SK-N-SH (cell line): Measurements from ENCODE around the gene SPDL1. TPM values are rescaled to one million over a fixed set of nuclear protein-coding genes. Genes with fewer than 3 reads are reported as not detected.

Experiments used
- CTCF ChIA-PET: fragments of 300-600, 350-600 bp; formaldehyde crosslinking; extraction: SDS; loops from one replicate; lab custom pipeline; 2021; lab: Yijun Ruan, JAX
- POLR2A ChIA-PET: fragments of 350-600 bp; sonication (Branson Sonifier 250); formaldehyde crosslinking; extraction: SDS; loops from one replicate; lab custom pipeline; 2020; ENCODE audit warnings: antibody characterized with exemption, inconsistent platforms; lab: Yijun Ruan, JAX
- DNase-seq: peaks from one replicate; pipeline ENCODE4 v3.0.0; 2012
- H2AFZ ChIP-seq: fragments of 200-600 bp; sonication (generic); 2 replicates; pipeline ENCODE4 v1.8.1; 2016; ENCODE audit warnings: antibody characterized with exemption, mild to moderate bottlenecking, low read depth
- H3F3A ChIP-seq: fragments of 200-600 bp; sonication (generic); replicated peaks from 2 replicates; pipeline ENCODE3; 2016; ENCODE audit warnings: antibody characterized with exemption, mild to moderate bottlenecking; ENCODE audit not compliant: insufficient read depth
- H3K27ac ChIP-seq, 2 experiments: fragments of 200-500 bp in 1 of 2; fragments of 200-600 bp in 1 of 2; sonication (Bioruptor generic) in 1 of 2; sonication (generic), shearing (Covaris generic) in 1 of 2; 2 replicates each; pipeline versions ENCODE4 v1.5.1 to v1.6.1; 2014 to 2016; ENCODE audit warnings: low read depth in 2 of 2, inconsistent platforms in 1 of 2, low read length in 1 of 2, mild to moderate bottlenecking in 1 of 2, mixed read lengths in 1 of 2
- H3K27me3 ChIP-seq: fragments of 200-600 bp; sonication (generic), shearing (Covaris generic); 2 replicates; pipeline ENCODE4 v1.6.1; 2016; ENCODE audit warnings: mixed run types; ENCODE audit not compliant: insufficient read depth
- H3K36me3 ChIP-seq, 2 experiments: fragments of 200-500 bp in 1 of 2; fragments of 200-600 bp in 1 of 2; sonication (Bioruptor generic) in 1 of 2; sonication (generic) in 1 of 2; replicated peaks in 1 of 2; 2 replicates each; pipeline versions ENCODE3 to v1.5.1; 2014 to 2016; ENCODE audit warnings: low read length in 1 of 2, mild to moderate bottlenecking in 1 of 2; ENCODE audit not compliant: insufficient read depth in 2 of 2, control insufficient read depth in 1 of 2
- H3K4me1 ChIP-seq, 2 experiments: fragments of 200-500 bp in 1 of 2; fragments of 200-600 bp in 1 of 2; sonication (Bioruptor generic) in 1 of 2; sonication (generic), shearing (Covaris generic) in 1 of 2; 2 replicates each; pipeline versions ENCODE4 v1.5.1 to v1.6.1; 2014 to 2016; ENCODE audit warnings: low read depth in 1 of 2, low read length in 1 of 2, mixed run types in 1 of 2; ENCODE audit not compliant: insufficient read depth in 2 of 2, control insufficient read depth in 1 of 2
- H3K4me2 ChIP-seq: fragments of 200-600 bp; sonication (generic), shearing (Covaris generic); 2 replicates; pipeline ENCODE4 v1.6.1; 2017; ENCODE audit warnings: mixed run types
- H3K4me3 ChIP-seq, 2 experiments: fragments of 200-500 bp in 1 of 2; fragments of 200-600 bp in 1 of 2; sonication (Bioruptor generic) in 1 of 2; sonication (generic), shearing (Covaris generic) in 1 of 2; 2 replicates each; pipeline versions ENCODE4 v1.5.1 to v1.8.1; 2014 to 2016; ENCODE audit warnings: low read depth in 2 of 2, inconsistent platforms in 1 of 2, low read length in 1 of 2, mild to moderate bottlenecking in 1 of 2, mixed read lengths in 1 of 2, moderate library complexity in 1 of 2
- H3K79me2 ChIP-seq: fragments of 200-600 bp; sonication (generic); 2 replicates; pipeline ENCODE4 v1.8.1; 2017; ENCODE audit warnings: mild to moderate bottlenecking; ENCODE audit not compliant: insufficient read depth
- H3K9ac ChIP-seq: fragments of 200-600 bp; sonication (generic); 2 replicates; pipeline ENCODE4 v1.6.1; 2017; ENCODE audit warnings: mixed run types
- H3K9me2 ChIP-seq: fragments of 200-600 bp; sonication (generic); 2 replicates; pipeline ENCODE4 v1.6.1; 2017; ENCODE audit warnings: mixed run types
- H3K9me3 ChIP-seq: fragments of 200-600 bp; sonication (generic); 2 replicates; pipeline ENCODE4 v1.6.1; 2017; ENCODE audit warnings: mixed run types, mild to moderate bottlenecking, moderate library complexity
- H4K20me1 ChIP-seq: fragments of 200-600 bp; sonication (generic); 2 replicates; pipeline ENCODE4 v1.6.1; 2017; ENCODE audit warnings: mild to moderate bottlenecking, mixed run types; ENCODE audit not compliant: insufficient read depth
- FOXM1 ChIP-seq: IDR thresholded peaks from 2 replicates; pipeline ENCODE4 v1.4.0; 2012; ENCODE audit warnings: low read depth, mild to moderate bottlenecking
- GATA2 ChIP-seq: sonication (generic); formaldehyde crosslinking; IDR thresholded peaks from 2 replicates; pipeline ENCODE4 v1.5.0; 2020; ENCODE audit warnings: mild to moderate bottlenecking, missing genetic modification reagents
- JUND ChIP-seq: IDR thresholded peaks from 2 replicates; pipeline ENCODE4 v1.4.0; 2012
- MEF2A ChIP-seq: IDR thresholded peaks from 2 replicates; pipeline ENCODE4 v1.4.0; 2012; ENCODE audit warnings: low read depth, borderline replicate concordance
- MXI1 ChIP-seq: IDR thresholded peaks from 2 replicates; pipeline ENCODE4 v1.6.1; 2012; ENCODE audit warnings: mild to moderate bottlenecking, low read depth, low read length, improper control_type of control experiment
- POLR2AphosphoS5 ChIP-seq: IDR thresholded peaks from 2 replicates; pipeline ENCODE4 v1.6.1; 2012; ENCODE audit warnings: low read depth, low read length
- RCOR1 ChIP-seq: fragments of 150-350 bp; IDR thresholded peaks from 2 replicates; pipeline ENCODE4 v1.6.1; 2017; ENCODE audit warnings: antibody characterized with exemption, low read length
- SIN3A ChIP-seq: IDR thresholded peaks from 2 replicates; pipeline ENCODE4 v1.6.1; 2012; ENCODE audit warnings: low read depth, mild to moderate bottlenecking, low read length, moderate library complexity, borderline replicate concordance
- SMC3 ChIP-seq: IDR thresholded peaks from 2 replicates; pipeline ENCODE4 v1.6.1; 2012; ENCODE audit warnings: low read depth, low read length, improper control_type of control experiment
- TAF1 ChIP-seq: IDR thresholded peaks from 2 replicates; pipeline ENCODE4 v1.6.1; 2012; ENCODE audit warnings: low read depth, mild to moderate bottlenecking, low read length, moderate library complexity, borderline replicate concordance
- TCF12 ChIP-seq: IDR thresholded peaks from 2 replicates; pipeline ENCODE4 v1.4.0; 2012
- TEAD4 ChIP-seq: IDR thresholded peaks from 2 replicates; pipeline ENCODE4 v1.4.0; 2012; ENCODE audit warnings: mild to moderate bottlenecking, borderline replicate concordance; ENCODE audit not compliant: insufficient read depth
- WGBS: methylation state at CpG from one replicate; pipeline ENCODE4 v1.1.6; 2017; ENCODE audit warnings: low lambda C conversion rate; 5-methylcytosine and 5-hydroxymethylcytosine counted together
- polyA plus RNA-seq, 3 experiments: library from polyadenylated mRNA; depleted of rRNA; stranded (reverse); fragments of >200 nt; gene quantifications; 2 replicates each; pipeline ENCODE4 v1.2.3, GENCODE V29; 2012
- TF ChIP-seq, protein P1 (sequence below): IDR thresholded peaks from 2 replicates; pipeline ENCODE4 v1.4.0; 2012; ENCODE audit warnings: low read depth, borderline replicate concordance
- TF ChIP-seq, protein P2 (sequence below): fragments of 150-350 bp; IDR thresholded peaks from 2 replicates; pipeline ENCODE4 v1.6.1; 2017; ENCODE audit warnings: antibody characterized with exemption, low read length, low read depth, borderline replicate concordance
- TF ChIP-seq, protein P3 (sequence below): fragments of 150-350 bp; IDR thresholded peaks from 2 replicates; pipeline ENCODE4 v1.6.1; 2016; ENCODE audit warnings: mild to moderate bottlenecking, low read depth, low read length
- TF ChIP-seq, protein P4 (sequence below): IDR thresholded peaks from 2 replicates; pipeline ENCODE4 v1.4.0; 2012; ENCODE audit warnings: low read depth
- TF ChIP-seq, protein P5 (sequence below): fragments of 200-600 bp; sonication (generic); IDR thresholded peaks from 2 replicates; pipeline ENCODE4 v1.6.1; 2017; ENCODE audit warnings: antibody characterized with exemption, mild to moderate bottlenecking, moderate library complexity

The SPDL1 gene
- polyA plus RNA-seq, 1 of the 3 experiments (the other 2 are of a cell fraction): 45.1 TPM

DNA sequence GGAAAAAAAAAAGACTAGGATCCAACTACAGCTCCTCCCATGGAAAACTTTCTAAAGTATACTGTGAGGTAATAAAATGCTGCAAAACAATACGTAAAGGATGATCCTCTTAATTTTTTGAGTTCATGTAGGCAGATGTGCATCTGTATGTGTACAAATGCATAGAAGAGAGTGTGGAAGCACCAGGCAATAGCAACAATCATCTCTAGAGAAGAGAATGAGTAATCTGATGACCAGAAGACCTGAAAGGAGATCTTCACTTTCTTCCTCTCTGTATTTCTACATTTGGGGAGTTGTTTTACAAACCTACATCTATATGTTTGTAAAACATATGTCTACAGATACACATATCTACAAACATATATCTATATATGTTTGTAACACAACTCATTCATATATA is 29.3 kb upstream of the SPDL1 start:
- no peak overlapping the region for H3K9ac ChIP-seq
- H3F3A ChIP-seq: no peaks in the 10 kb centered on the region
- 92% methylated on average over 1 of the region's 1 CpG for WGBS
- DNase-seq: no peak
- no peak overlapping the region for H3K4me3 ChIP-seq
- no peak overlapping the region for H3K4me2 ChIP-seq
- CTCF ChIA-PET: no interaction called here
- no peak overlapping the region for H3K27ac ChIP-seq
- H3K4me1 ChIP-seq: peaks cover 0 to 12% of the 10 kb centered on the region in 2 experiments; a peak in 2 of 4 replicates
- H3K9me2 ChIP-seq: no peaks in the 10 kb centered on the region
- POLR2A ChIA-PET: no interaction called here
- no peak overlapping the region for H2AFZ ChIP-seq
- H3K27me3 ChIP-seq: no peaks in the 10 kb centered on the region
- peaks cover 14% of the 10 kb centered on the region; the same call in 1 of the 2 replicates for H3K9me3 ChIP-seq
- no peaks in the 10 kb centered on the region for H4K20me1 ChIP-seq
- H3K79me2 ChIP-seq: no peaks in the 10 kb centered on the region
- H3K36me3 ChIP-seq: no peaks in the 10 kb centered on the region
- TF ChIP-seq, protein P1, sequence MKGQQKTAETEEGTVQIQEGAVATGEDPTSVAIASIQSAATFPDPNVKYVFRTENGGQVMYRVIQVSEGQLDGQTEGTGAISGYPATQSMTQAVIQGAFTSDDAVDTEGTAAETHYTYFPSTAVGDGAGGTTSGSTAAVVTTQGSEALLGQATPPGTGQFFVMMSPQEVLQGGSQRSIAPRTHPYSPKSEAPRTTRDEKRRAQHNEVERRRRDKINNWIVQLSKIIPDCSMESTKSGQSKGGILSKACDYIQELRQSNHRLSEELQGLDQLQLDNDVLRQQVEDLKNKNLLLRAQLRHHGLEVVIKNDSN: no peak
- TF ChIP-seq, protein P2, sequence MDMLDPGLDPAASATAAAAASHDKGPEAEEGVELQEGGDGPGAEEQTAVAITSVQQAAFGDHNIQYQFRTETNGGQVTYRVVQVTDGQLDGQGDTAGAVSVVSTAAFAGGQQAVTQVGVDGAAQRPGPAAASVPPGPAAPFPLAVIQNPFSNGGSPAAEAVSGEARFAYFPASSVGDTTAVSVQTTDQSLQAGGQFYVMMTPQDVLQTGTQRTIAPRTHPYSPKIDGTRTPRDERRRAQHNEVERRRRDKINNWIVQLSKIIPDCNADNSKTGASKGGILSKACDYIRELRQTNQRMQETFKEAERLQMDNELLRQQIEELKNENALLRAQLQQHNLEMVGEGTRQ: no peak
- TF ChIP-seq TAF1 (no peak), SMC3 (no peak)

DNA sequence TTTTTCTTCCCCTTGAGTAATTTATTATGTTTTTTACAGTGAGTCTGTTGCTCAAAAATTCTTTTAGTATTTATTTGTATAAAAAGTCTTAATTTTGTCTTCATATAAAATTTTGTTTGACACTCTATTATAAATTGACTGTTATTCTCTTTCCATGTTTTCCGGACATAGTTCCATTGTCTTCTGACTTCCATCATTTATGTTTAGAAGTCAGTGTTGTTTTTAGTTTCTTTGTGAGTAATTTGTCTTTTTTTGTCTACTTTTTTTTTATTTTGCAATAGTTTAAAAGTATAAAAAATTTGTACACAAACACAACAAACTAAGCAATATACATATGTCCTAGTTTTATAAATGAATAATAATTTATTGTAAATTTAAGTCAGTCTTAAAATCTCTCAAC is 25.7 kb upstream of the SPDL1 start:
- Histone ChIP-seq H3K9me2 (no peaks in the 10 kb centered on the region), H2AFZ (no peak overlapping the region), H3K36me3 (no peaks in the 10 kb centered on the region), H3K9ac (no peak overlapping the region), H3K4me3 (no peak overlapping the region), H3K27ac (no peak overlapping the region), H4K20me1 (no peaks in the 10 kb centered on the region), H3K27me3 (no peaks in the 10 kb centered on the region), H3F3A (no peaks in the 10 kb centered on the region), H3K79me2 (no peaks in the 10 kb centered on the region), H3K9me3 (peaks cover 14% of the 10 kb centered on the region; the same call in 1 of the 2 replicates), H3K4me2 (no peak overlapping the region), H3K4me1 (no peaks in the 10 kb centered on the region)
- no peak for DNase-seq
- 52% methylated on average over 1 of the region's 1 CpG for WGBS
- ChIA-PET POLR2A (no interaction called here), CTCF (no interaction called here)
- TF ChIP-seq SMC3: no peak
- no peak for TF ChIP-seq TCF12
- TF ChIP-seq POLR2AphosphoS5: no peak
- no peak for TF ChIP-seq JUND
- TF ChIP-seq GATA2 (CRISPR knock-in tag): no peak
- TF ChIP-seq TEAD4: no peak
- TF ChIP-seq, protein P3, sequence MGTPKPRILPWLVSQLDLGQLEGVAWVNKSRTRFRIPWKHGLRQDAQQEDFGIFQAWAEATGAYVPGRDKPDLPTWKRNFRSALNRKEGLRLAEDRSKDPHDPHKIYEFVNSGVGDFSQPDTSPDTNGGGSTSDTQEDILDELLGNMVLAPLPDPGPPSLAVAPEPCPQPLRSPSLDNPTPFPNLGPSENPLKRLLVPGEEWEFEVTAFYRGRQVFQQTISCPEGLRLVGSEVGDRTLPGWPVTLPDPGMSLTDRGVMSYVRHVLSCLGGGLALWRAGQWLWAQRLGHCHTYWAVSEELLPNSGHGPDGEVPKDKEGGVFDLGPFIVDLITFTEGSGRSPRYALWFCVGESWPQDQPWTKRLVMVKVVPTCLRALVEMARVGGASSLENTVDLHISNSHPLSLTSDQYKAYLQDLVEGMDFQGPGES: no peak
- no peak for TF ChIP-seq MXI1
- no peak for TF ChIP-seq SIN3A
- TF ChIP-seq, protein P4, sequence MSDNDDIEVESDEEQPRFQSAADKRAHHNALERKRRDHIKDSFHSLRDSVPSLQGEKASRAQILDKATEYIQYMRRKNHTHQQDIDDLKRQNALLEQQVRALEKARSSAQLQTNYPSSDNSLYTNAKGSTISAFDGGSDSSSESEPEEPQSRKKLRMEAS: no peak
- TF ChIP-seq, protein P5, sequence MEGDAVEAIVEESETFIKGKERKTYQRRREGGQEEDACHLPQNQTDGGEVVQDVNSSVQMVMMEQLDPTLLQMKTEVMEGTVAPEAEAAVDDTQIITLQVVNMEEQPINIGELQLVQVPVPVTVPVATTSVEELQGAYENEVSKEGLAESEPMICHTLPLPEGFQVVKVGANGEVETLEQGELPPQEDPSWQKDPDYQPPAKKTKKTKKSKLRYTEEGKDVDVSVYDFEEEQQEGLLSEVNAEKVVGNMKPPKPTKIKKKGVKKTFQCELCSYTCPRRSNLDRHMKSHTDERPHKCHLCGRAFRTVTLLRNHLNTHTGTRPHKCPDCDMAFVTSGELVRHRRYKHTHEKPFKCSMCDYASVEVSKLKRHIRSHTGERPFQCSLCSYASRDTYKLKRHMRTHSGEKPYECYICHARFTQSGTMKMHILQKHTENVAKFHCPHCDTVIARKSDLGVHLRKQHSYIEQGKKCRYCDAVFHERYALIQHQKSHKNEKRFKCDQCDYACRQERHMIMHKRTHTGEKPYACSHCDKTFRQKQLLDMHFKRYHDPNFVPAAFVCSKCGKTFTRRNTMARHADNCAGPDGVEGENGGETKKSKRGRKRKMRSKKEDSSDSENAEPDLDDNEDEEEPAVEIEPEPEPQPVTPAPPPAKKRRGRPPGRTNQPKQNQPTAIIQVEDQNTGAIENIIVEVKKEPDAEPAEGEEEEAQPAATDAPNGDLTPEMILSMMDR: no peak
- TF ChIP-seq FOXM1: no peak
- TF ChIP-seq RCOR1: no peak
- TF ChIP-seq MEF2A: no peak
